22Rv1 (cell line): ENCODE measurements around the gene CCDC57.

Source experiments
- H3K27ac ChIP-seq: fragments of 450-650 bp; 2 replicates; pipeline ENCODE4 v1.5.1; 2017
- CTCF ChIP-seq: fragments of 450-650 bp; IDR thresholded peaks from 2 replicates; pipeline ENCODE4 v1.5.1; 2017; ENCODE audit warnings: mild to moderate bottlenecking
- ZFX ChIP-seq: fragments of 450-650 bp; IDR thresholded peaks from 2 replicates; pipeline ENCODE4 v1.6.1; 2017; ENCODE audit warnings: antibody characterized with exemption, borderline replicate concordance

The CCDC57 gene

GRCh38 chr17:82101767-82102679, 110.6 kb downstream of the CCDC57 start:
- peak overlapping the region; percentile 97 for H3K27ac ChIP-seq
- no peak for TF ChIP-seq CTCF
- TF ChIP-seq ZFX: no peak

GRCh38 chr17:82101301-82101715, 111.3 kb downstream of the CCDC57 start:
- H3K27ac ChIP-seq: peak overlapping the region; percentile 97
- TF ChIP-seq CTCF (no peak), ZFX (no peak)

- H3K27ac ChIP-seq: peak overlapping the region; percentile 97
- no peak for TF ChIP-seq CTCF
- no peak for TF ChIP-seq ZFX
Observed at GRCh38 chr17:82100502-82101298, 111.9 kb downstream of the CCDC57 start.

GRCh38 chr17:82098939-82099763, 113.5 kb downstream of the CCDC57 start:
- H3K27ac ChIP-seq: peak overlapping the region; percentile 97
- TF ChIP-seq CTCF (no peak), ZFX (no peak)

GRCh38 chr17:82098169-82098938, 114.3 kb downstream of the CCDC57 start, which contains the start of gene FASN:
Gene FASN (minus strand): TSS chr17:82098236. CDS start chr17:82096445, 1,791 bp downstream.
- no peak for TF ChIP-seq ZFX
- TF ChIP-seq CTCF: peak; percentile 70
- peak within 1 kb of the TSS; percentile 97 for H3K27ac ChIP-seq

GRCh38 chr17:82097919-82098168, 114.8 kb downstream of the CCDC57 start:
- TF ChIP-seq CTCF: no peak
- TF ChIP-seq ZFX: no peak
- H3K27ac ChIP-seq: peak overlapping the region; percentile 97
